ELR (cell line): ENCODE results near the gene RFLNA.
"Not testable (repeated sequence)": the region's sequence is repeated elsewhere in the genome, so short reads cannot be mapped to it uniquely, and the experiment has no call there.

Experiments
- DNase-seq: peaks from one replicate; pipeline ENCODE4 v3.0.0-alpha.2; 2015; ENCODE audit warnings: low read depth

Gene RFLNA

DNA sequence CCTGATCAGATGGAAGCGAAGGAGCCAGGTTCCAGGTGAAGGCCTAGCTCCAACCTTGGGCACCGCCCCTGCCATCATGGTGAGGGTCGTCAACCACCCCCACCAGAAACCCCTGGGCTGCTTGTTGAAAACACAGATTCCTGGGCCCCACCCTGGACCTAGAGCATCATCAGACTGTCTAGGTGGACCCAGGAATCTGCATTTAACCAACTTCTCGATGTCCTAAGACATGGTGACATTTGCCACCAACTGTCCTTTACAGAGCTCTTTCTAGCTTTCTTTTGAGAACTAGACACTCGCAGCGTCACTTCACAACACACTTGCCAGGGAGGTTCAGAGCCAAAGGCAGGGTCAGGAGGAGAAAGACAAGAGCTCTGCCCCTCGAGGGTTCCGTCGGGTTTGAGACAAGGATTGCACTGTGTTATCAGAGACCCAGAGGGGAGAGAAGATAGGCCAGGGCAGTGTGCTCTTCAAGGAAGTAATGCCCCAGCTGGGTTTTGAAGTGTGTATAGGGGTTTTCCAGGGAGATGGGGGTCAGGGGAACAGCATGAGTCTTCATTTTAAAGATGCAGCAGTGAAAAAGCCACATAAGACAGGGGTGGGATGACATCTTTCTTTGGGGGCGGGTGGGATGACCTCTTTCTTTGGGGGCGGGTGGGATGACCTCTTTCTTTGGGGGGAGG lies 24.6 kb downstream of the RFLNA start:
- no peak for DNase-seq

DNA sequence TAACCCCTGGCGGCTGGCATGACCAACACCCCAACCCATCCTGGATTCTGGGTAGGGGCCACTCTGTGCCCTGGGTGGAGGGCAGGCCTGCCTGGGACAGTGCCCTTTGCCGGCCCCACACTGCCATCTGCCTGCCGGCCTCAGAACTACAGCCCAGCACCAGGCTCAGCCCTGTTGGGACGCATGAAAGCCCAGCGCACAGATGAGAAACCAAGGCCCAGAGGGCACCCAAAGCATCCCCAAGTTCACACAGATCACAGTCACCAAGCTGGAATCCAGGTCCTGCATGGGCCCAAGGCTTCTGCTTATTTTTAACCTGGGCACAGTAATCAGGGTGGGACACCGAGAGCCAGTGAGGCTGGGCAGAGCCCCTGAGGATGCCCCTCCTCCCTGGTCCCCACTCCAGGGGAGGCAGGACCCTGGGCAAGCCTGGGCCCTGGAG lies 26.2 kb downstream of the RFLNA start:
- DNase-seq, result peak; percentile 67

DNA sequence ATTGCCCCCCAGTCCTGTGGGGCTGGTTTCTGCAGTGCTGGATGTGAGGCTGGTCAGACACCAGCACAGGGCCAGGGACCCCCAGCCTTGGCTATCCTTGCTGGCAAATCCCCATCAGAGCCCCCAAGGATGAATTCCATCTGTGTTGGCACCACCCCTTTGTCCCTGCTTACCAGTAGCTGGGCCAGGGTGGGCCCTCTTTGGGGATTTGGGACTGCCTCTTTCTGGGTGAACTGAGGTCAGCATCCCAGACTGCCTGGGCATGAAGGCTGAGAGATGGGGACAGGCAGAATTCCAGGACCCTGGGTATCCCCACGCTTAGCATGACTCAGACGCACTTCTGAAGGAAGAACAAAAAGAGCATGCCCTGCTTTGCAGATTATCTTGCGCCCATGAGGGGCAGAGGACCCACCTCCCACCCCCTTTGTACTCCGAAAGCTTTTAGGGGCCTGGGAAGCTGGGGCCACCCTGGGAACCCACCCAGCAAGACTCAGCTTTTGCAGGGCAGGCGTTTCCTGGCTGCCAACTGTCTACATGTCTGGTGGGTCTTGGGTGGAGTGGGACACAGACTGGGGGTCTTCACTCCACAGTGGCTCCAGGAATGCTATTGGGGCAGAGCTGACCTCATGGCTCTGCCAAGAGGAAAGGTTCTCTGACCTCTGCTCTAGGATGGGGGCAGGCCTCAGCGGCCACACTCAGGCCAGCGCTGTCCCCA lies 26.8 kb downstream of the RFLNA start:
- peak; percentile 48 for DNase-seq

DNA sequence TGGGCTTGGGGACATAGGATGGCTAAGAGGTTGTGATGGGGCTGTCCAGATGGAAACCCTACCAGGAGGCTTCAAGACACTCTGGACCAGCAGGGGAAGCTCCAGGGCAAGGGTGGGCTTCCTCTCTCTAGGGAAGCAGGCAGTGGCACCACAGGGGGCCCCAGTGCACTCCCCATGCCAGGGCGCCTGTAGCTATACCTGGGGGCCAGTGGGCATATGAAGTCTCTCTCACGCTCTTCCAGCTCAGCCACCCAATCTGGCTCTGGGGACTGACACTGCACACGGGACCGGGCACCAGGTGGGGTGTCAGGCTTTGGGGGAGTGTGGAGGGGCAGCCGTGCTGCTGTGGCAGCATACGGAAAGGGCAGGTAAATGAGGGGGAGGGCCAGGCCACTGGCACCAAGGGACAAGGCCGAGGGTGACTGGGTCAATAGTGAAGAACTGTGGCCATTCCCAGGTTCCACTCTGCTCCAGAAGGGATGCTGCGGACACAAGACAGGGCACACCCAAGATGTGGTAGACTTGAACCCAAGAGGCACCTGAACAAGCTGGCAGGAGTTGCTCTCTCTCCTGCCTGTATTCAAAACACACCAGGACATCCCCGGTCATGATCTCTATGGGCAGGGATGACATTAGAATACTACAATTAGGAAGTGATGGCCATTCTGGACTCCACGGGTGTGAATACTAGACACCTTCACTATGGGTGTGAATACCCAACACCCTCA lies 27.5 kb downstream of the RFLNA start:
- peak; percentile 41 for DNase-seq

DNA sequence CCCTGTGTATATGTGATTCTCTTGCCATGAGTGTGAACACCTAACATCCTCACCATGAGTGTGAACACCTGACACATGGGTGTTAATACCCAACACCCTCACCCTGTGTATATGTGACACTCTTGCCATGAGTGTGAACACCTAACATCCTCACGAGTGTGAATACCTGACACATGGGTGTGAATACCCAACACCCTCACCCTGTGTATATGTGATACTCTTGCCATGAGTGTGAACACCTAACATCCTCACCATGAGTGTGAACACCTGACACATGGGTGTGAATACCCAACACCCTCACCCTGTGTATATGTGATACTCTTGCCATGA lies 28.1 kb downstream of the RFLNA start:
- not testable (repeated sequence) for DNase-seq

DNA sequence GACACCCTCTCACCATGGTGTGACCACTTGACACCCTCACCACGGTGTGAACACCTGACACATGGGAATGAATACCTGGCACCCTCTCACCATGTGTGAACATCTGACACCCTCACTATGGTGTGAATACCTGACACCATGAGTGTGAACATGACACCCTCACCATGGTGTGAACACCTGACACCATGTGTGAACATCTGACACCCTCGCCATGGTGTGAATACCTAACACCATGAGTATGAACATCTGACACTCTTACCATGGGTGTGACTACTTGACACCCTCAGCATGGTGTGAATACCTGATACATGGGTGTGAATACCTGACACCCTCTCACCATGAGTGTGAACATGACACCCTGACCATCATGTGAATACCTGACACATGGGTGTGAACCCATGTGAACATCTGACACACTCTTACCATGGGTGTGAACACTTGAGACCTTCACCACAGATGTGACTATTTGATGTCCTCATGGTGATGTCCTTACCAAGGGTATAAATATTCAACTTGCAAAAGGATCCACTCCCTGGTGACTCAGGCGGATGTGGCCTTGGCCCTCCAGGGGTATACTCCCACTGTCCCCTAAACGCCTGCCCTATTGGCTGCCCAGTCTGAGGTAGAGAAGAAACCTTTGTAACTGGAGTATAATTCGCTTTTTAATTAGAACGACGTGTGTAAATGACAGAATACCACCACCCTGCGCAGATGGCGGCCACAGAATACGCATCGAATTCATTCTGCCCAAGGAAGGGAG lies 29.1 kb downstream of the RFLNA start:
- DNase-seq, result peak; percentile 42

DNA sequence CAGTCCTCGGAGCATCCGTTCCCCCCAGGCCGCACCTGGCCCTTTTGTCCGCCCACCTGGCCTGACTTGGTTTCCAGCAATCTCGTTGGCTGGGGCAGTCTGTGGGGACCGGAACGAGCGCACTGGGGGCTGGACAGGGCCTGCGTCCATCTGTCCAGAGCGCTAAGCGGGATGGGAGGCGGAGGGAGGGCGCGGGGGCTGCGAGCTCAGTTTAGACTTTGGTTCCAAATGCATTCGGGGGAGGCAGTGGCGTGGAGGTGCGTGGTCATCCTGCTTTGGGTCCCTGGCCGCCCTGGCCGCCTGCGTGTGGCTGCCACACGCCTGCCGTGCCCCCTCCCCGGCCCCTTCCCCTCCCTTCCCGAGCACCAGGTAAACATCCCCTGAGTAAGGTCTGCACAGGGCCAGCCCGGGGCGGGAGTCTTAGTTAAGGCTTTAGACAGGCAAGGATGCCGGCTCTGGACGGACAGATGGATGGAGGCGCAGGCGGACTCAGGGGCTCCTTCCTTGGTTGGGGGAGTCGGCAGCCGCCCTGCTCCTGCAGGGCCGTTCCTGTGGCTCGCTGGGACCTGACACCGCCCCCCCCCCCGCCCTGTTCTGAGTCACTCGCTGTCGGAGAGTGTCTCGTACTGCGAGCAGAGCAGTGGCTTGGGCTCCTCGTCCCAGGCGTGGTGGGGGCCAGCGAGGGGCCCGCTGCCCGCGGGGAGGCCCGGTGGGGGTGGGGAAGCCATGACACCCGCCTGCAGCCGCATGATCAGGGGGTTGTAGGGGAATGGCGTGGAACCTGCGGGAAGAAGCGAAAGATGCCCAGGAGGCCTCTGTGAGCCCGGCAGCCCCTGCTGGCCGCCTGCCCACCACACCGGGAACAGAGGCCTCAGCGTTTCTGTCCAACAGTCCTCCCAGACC lies 30.2 kb downstream of the RFLNA start:
- no peak for DNase-seq

DNA sequence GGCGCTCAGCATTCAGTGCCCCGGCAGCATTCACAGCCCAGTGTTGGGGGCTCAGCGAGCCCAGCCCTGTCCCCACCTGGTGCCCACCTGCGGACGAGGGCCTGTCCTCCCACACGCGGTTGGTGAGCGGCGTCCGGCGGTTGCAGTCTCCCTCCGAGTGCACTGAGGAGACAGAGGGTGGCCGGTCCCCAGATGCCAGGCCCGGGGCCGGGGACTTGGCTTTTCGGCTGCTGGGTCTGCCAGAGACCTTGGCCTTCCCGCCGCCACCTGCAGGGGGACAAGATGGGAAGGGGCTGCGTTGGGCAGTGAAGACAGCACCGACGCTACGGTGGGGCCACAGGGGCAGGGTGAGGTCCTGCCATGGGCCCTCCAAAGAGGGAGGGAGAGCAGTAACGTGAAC lies 31.2 kb downstream of the RFLNA start:
- no peak for DNase-seq

DNA sequence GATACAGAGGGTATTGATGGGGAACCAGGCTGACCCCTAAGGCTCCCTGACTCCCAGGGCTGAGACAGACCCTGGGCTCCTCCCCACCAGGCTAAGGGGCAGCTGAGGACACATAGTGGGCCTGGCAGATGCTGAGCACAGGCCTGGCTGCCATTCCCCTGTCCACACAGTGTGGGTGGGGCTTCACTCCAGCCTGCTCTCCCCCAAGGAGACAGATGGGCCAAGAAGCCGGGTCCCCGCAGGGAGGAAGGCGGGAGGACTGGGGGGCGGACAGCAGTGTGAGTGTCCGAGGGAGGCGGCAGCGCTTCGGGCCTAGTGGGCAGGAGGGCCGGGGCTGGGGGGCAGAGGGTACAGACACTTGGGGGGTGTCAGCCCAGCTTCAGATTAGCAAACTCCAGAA lies 32.0 kb downstream of the RFLNA start:
- no peak for DNase-seq

DNA sequence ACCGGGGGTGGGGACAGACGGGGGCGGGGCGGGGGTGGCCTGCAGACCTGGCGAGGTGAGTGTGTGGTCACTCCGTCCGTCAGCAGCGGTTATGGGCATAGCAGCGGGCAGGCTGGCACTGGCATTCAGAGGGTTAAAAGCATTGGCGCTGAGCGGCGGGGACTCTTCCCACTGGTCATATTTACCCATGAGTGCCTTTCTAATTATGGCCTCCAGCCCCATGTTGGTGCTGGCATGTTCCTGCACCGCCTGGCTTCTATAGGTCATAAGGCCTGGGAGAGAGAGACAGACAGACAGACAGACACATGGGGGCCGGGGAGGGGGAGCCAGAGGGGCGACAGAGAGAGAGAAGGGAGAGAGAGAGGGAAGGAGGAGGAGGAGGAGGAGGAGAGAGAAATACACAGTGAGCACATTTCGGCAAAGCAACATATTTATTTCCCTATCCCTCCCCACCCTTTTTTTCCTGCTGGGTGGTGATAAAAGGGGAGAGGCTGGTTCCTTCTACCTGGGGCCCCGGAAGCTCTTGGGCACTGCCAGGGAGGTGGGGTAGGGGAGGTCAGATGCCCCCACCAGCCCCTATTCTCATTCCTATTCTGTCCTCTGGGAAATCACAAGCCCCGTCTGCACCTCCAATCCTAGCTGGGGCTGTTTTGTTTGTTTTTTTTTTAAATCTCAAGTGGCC lies 32.6 kb downstream of the RFLNA start:
- no peak for DNase-seq

DNA sequence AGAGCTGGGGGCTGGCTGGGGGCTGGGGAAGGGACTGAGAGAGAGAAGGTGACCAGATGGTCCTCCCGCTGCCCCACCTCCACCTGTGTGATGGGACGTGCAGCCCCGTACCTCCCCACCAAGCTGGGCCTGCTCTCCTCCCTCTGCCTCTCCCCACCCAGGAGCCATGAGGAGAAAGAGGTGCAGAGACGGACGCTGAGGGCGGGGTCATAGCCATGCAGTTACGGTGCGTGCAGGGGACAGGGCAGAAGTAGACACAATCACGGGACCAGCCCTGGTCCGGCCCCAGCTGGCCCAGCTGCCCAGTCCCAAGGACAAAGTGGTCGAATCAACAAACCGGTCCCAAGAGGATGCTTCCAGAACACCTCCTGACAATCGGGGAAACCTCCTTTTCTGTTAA lies 33.2 kb downstream of the RFLNA start:
- DNase-seq, result no peak

DNA sequence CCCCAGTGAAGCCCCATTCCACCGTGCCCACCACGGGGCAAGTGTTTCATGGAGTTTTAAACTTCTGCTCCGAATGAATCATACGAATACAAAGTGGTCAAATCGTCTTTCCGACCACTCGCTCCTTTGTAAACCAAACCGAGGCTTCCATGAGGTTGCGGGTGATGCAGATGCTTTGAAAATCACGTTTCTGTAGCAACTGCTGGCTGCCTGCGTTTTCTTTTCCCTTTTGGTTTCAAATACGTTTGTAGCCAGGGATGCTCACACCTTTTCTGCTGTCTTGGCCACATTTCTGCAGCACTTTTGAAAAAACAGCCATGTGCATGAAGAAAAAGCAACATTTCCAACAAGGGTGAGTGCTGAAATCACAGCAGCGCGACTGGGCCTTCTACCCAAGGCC lies 33.7 kb downstream of the RFLNA start:
- no peak for DNase-seq

DNA sequence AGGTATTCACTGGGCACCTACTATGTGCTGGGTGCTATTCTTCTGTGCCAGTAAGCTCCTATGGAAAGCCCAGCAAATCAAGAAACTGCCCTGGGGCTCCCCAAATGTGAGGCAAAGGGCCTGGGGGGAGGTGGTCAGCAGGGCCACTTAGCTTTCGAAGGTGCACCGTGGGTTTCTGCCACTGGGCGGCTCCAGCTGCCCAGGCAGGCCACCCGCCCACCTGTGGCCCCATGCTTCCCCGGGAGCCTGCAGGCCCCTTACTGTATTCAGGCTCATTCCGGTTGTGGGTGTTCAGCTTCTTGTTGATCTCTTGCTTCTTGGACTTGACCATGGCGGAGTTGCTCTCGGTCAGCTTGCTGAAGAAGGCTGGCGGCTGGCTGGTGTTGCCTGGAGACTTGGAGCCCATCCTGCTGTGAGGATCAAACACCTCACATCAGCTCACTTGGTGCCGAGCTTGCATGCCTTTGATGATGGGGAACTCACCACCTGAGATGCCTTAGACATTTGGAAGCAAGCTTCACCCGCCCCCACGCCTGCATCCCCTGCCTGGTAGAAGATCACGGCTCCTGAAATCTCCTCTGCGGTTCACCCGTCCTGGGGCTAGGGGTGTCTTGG lies 37.3 kb downstream of the RFLNA start:
- peak; percentile 36 for DNase-seq

DNA sequence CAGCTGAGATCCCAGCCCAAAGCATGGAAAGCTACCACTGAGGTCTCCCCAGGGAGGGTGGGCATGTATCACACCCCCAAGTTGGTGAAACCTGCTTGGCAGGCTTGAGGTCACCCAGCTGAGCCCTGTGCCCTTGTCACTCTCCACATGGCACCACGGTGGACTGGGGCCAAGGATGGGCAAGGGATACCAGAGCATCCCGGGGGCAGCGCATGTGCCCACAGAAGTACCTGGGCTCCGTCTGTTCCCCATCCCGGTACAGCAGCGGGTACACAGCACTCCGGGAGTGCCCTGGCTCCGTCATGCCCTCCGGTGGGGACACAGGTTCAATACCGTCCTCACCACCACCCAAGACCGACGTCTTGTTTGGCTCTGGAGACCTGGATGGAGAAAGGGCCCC lies 38.0 kb downstream of the RFLNA start:
- DNase-seq, result no peak

DNA sequence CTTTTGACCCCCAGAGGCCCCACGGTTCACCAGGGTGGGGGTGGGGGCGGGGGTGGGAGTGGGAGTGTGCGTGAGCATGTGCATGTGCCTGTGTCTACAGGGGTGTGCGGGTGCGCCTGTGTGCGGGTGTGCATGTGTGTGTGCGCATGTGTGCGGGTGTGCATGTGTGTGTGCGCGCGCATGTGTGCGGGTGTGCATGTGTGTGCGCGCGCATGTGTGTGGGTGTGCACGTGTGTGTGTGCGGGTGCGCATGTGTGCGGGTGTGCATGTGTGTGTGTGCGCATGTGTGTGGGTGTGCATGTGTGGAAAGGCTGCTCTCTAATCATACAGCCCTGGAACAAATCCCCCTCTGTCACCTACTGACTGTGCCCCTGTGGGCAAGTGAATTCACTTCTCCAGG lies 38.8 kb downstream of the RFLNA start:
- DNase-seq, result no peak

DNA sequence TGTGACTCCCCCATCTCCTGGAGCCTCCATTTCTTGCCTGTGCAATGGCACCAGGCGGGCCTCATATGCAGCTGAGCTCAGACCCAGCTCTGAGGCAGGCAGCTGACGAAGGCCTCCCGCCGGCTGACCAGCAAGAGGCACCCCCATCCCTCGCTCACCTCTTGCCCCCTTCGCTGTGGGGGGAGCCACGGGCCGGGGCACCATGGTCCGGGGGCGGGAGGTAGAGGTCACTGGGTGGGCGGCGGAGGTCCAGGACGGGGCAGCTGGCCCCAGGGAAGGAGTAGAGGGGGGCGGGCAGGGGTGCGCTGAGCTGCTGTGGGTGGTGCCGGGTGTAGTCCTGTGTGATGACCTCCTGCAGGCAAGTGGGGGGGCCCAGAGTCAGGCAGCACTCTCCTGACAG lies 39.4 kb downstream of the RFLNA start:
- DNase-seq, result no peak

DNA sequence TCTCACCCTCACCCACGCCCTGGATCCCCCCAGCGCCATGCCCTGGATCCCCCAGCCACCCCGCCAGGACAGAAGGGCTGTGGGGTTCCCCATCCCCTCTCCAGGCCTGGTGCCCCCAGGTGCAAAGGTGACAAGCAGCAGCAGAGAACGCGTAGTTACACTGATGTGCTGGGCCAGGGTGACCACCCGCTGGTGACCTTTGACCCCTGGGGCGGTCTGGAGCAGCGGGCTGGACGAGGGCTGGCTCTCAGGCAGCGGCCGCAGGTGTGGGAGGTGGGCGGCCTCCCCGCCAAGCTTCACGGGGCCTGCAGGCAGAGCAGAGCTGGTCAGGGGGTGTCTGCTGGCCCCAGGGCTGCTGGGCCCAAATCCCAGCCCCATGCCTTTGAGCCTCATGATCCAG lies 40.1 kb downstream of the RFLNA start:
- no peak for DNase-seq

DNA sequence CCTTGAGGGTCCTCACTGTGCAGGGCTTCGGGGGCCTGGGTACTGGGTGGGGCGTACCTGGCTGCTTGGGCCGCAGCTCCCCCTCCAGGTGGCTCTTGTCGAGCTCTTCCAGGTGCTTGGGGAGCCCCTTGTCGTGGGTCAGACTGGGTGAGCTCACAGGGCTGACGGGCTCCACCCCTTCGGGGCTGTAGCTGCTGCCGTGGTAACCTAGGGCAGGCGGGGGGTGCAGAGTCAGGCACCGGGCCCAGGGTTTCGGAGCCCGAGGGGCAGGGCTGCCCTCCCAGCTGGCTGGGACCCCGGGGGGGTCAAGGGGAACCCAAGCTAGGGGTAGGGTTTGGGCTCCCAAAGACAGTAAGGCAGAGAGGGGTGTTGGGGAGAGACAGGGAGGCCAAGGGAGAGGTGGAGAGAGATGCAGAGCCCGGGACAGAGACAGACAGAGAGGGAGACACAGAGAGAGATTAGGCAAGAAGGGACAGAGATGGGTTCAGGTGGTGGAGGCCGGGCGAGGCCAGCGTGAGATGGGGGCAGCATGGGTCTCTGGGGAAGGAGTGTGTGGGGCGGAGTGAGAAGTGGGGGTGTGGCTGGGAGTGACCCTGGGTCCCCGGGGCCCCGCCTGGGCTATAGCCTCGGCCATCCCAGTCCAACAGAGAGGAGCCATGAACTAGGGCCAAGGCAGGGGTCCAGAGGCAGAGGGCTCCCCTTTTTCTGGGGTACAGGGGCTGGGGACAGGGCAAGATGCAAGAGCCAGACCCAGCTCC lies 40.7 kb downstream of the RFLNA start:
- no peak for DNase-seq

DNA sequence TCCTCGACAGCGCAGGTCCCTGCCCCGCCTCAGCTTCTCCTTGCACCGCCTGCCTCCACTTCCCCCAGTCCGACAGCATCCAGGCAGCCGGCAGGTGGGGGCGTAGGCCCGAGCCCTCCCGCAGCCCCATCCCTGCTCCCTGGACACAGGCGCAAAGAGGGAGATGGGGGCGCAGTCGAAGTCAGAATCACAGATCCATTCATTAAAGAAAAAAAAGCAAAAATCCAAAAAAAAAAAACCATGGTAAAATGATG lies 41.2 kb downstream of the RFLNA start:
- DNase-seq, result no peak
